ENCODE data around the gene ABCA3.
"Not testable (repeated sequence)": the region's sequence is repeated elsewhere in the genome, so short reads cannot be mapped to it uniquely, and the experiment has no call there.

Gene ABCA3

DNA sequence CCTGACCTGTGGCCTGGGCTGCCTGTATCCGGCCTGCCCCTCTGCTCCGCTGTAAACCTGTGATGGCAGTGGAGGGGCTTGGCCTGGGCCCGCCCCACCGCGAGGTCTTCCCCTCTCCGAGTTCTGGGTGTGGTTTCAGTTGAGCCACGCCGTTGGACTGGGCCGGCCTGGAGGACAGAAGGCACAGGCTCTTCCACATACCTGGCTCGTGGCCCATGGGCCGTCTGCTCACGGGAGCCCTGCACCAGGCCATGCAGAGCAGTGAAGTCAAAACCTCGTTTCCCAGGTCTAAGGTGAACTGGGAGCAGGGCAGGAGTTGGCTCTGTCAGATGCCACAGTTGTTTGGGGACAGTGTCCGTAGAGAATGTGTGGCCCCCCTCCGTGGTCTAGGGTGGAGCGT lies 67.0 kb downstream of the ABCA3 start:
- no peak overlapping the region for H3K4me3 ChIP-seq (ENCODE audit: low read depth, low read length)
- no peaks in the 10 kb centered on the region for H3K27me3 ChIP-seq
- DNase-seq: no peak
- no peaks in the 10 kb centered on the region for H3K4me1 ChIP-seq
- no peaks in the 10 kb centered on the region for H3K9me3 ChIP-seq
- TF ChIP-seq, protein P1, sequence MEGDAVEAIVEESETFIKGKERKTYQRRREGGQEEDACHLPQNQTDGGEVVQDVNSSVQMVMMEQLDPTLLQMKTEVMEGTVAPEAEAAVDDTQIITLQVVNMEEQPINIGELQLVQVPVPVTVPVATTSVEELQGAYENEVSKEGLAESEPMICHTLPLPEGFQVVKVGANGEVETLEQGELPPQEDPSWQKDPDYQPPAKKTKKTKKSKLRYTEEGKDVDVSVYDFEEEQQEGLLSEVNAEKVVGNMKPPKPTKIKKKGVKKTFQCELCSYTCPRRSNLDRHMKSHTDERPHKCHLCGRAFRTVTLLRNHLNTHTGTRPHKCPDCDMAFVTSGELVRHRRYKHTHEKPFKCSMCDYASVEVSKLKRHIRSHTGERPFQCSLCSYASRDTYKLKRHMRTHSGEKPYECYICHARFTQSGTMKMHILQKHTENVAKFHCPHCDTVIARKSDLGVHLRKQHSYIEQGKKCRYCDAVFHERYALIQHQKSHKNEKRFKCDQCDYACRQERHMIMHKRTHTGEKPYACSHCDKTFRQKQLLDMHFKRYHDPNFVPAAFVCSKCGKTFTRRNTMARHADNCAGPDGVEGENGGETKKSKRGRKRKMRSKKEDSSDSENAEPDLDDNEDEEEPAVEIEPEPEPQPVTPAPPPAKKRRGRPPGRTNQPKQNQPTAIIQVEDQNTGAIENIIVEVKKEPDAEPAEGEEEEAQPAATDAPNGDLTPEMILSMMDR (IDR thresholded peaks at IDR 0.05; ENCODE audit: low read depth, low read length): no peak
- H3K36me3 ChIP-seq: peaks cover 25% of the 10 kb centered on the region

DNA sequence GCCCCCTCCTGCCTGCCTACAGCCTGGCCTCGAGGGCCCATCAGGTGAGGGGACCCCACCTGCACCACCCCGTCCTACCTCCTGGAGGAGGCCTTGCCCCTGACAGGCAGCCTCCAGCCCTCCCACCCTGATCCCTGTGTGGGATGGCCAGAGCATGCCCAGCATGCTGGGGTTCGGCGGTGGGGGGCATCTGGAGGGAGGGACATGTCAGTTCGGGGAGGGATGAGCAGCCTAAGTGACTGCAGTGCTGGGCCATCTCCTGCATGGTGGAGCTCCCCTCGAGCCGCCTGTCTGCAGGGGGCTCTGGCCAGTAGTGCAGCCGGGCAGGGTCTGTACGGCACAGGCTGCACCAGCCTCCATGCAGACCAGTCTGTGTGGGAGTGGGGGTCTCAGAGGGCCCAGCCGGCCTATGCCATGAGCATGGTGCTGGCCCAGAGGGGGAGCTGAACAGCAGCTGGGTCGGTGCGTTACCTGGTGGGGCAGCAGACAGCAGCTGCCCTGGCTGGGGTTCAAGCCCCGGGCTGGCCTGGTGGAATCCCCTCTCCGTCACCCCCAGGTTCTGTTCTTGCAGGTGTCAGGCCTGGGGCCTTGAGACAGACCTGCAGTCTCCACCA lies 68.6 kb downstream of the ABCA3 start:
- Histone ChIP-seq H3K4me1 (no peaks in the 10 kb centered on the region), H3K36me3 (peaks cover 11% of the 10 kb centered on the region), H3K4me3 (ENCODE audit: low read depth, low read length) (no peak overlapping the region), H3K9me3 (no peaks in the 10 kb centered on the region), H3K27me3 (no peaks in the 10 kb centered on the region)
- TF ChIP-seq, protein P1 (IDR thresholded peaks at IDR 0.05; ENCODE audit: low read depth, low read length): no peak
- DNase-seq: no peak

DNA sequence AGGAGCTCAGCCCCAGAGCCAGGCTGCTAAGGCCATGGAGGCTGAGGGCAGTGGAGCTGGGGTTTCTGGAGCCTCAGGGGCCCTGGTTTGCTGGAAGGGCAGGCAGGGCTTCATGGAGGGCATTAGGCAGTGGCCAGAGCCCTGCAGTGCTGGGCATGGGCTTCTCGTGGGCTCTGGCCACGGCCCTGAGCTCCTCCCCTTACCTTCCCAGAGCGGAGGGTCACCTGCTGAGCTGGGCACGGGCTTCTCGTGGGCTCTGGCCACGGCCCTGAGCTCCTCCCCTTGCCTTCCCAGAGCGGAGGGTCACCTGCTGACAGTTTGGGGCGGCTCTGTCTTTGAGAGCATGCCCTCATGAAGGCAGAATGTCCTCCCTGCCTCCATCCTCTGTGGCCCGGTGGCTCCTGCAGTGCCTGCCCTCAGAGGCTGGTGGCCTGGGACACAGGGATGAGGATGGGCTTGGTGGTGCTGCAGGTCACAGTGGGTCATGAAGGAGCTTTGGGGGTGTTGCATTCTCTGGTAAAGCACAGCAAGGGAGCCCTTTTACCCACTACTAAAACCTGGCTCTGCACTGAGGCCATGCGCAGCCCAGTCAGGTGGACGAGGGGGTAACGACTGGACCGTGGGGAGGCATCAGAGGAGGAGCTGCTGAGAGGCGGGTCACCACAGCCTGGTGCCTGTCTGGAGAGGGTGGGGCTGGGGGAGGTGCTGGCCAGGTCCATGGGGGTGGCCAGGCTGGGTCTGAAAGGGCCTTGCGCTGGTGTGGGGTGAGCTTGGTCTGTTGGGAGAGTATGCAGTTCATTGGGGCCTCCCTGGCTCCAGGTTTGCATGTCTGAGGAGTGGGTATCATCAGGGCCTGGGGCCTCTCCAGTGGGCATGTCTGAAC lies 69.7 kb downstream of the ABCA3 start:
- H3K4me3 ChIP-seq (ENCODE audit: low read depth, low read length): no peak overlapping the region
- TF ChIP-seq, protein P1 (IDR thresholded peaks at IDR 0.05; ENCODE audit: low read depth, low read length): no peak
- DNase-seq: no peak
- peaks cover 9% of the 10 kb centered on the region for H3K36me3 ChIP-seq
- H3K4me1 ChIP-seq: no peaks in the 10 kb centered on the region
- H3K9me3 ChIP-seq: no peaks in the 10 kb centered on the region
- H3K27me3 ChIP-seq: no peaks in the 10 kb centered on the region

DNA sequence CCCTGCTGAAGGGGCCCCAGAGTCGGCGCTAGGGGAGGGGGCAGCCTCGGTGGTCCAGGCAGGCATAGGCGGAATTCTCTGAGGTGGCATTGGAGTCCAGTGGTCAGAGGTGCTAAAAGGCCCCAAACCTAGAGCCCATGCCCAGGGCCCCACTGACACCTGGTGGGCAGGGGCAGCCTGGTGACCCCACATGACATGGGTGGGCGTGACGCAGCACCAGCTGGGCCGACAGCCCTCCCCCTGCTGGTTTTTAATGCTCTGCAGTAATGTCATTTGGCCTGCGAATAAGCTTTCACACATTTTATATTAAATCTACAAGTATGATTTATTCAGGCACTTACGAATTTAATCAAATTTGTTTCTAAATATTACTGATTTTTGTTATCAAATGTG lies 70.5 kb downstream of the ABCA3 start:
- Histone ChIP-seq H3K27me3 (no peaks in the 10 kb centered on the region), H3K4me3 (ENCODE audit: low read depth, low read length) (no peak overlapping the region), H3K36me3 (peaks cover 9% of the 10 kb centered on the region), H3K4me1 (no peaks in the 10 kb centered on the region), H3K9me3 (no peaks in the 10 kb centered on the region)
- no peak for DNase-seq
- TF ChIP-seq, protein P1 (IDR thresholded peaks at IDR 0.05; ENCODE audit: low read depth, low read length): no peak

DNA sequence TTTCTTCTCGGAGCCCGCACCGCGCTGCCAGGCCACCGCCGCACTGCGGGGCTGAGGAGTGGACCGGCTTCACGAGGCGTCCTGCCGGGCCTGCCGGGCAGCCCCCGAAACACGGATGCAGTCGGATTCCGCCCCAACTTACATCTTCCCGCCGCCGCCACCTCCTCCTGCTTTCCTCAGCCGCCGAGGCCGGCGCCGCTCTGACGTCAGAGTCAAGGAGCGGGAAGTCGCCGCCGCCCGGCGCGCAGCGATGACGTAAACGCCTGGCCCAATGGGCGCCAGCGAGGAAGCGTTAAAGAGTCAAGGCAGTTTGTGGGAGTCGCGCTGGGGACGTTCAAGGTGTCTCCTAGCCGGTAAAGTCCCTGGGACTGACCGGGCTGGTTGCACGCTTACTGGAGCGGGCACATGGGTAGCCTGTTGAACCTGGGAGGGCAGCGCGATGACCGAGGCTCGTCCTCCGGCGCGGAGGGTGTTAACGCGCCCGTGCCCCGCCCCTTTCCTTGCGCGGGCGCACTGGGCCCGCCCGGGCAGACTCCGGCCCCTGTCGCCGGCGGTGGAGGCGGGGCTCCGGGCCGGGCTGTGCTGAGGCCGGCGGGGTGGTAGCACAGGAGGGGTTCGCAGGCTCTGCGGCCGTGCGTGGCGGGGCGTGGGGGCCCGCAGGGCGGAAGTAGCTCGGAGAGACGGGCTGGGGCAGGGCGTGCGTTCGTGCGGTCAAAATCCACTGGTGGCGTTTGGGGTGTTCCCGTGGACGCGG lies 72.4 kb downstream of the ABCA3 start, which contains the start of gene RNPS1:
Gene RNPS1 (minus strand): TSS at position 214 of the 754 bp plus-strand sequence. CDS start 3,483 bp downstream, outside the sequence.
- TF ChIP-seq, protein P1 (IDR thresholded peaks at IDR 0.05; ENCODE audit: low read depth, low read length): no peak
- H3K27me3 ChIP-seq: no peaks in the 10 kb centered on the region
- H3K4me1 ChIP-seq: no peaks in the 10 kb centered on the region
- peak within 1 kb of the TSS; percentile 79 for H3K4me3 ChIP-seq (ENCODE audit: low read depth, low read length)
- no peaks in the 10 kb centered on the region for H3K9me3 ChIP-seq
- peak; percentile 97 for DNase-seq
- peaks cover 29% of the 10 kb centered on the region for H3K36me3 ChIP-seq

DNA sequence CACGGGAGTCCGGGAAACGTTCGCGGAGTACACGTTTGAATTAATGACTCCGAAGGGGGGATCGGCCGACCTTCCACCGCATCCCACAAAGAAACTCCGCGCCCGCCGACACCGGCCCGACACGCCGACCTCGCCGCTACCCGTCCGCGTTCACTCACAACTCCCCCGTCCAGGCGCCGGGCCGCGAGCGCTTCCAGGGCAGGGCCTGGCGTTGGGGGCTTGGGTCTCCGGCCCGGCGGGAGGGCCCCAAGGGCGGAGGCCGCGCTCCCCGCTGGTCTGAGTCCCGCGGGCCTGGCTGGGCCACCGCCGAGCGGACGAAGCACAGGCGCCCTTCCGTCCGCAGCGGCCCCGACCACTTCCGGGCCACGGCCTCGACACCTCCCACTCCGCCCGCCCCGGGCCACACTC lies 73.0 kb downstream of the ABCA3 start:
- H3K27me3 ChIP-seq, DNase-seq, H3K9me3 ChIP-seq, H3K4me1 ChIP-seq: not testable (repeated sequence)
- H3K4me3 ChIP-seq (ENCODE audit: low read depth, low read length): peak overlapping the region; percentile 79
- H3K36me3 ChIP-seq: peaks cover 35% of the 10 kb centered on the region

DNA sequence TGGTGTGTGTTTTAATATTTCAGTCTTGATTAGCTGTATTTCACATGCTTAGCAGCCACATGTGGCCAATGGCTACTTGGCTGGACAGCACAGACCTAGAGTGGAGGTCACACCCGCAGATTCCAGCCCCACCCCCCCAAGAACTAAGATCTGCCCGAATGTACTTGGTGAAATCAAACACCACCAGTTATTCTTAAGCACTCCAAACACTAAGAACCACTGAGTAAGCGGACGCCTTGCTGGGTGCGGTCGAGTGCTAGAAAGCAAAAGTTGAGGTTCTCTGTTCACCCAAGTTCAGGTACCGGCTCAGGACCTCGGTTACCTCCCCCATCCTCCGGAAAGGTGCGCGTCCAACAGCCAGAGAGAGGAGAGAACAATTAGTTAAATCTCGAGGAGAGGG lies 73.6 kb downstream of the ABCA3 start:
- not testable (repeated sequence) for H3K9me3 ChIP-seq, H3K4me1 ChIP-seq, DNase-seq, H3K27me3 ChIP-seq
- H3K36me3 ChIP-seq: peaks cover 41% of the 10 kb centered on the region
- peak overlapping the region; percentile 79 for H3K4me3 ChIP-seq (ENCODE audit: low read depth, low read length)

Data from BE2C (cell line).